GM12865 (cell line): ENCODE data around the gene PRKACB.

ENCODE experiments used
- DNase-seq: peaks from one replicate; pipeline ENCODE4 v3.0.0; 2010; ENCODE audit warnings: low read depth
- H3K4me3 ChIP-seq: 2 replicates; pipeline ENCODE4 v1.5.1; 2011; ENCODE audit warnings: mild to moderate bottlenecking, low read depth, low read length, control low read depth
- CTCF ChIP-seq: IDR thresholded peaks from 2 replicates; pipeline ENCODE4 v1.5.1; 2011; ENCODE audit warnings: low read length, control low read depth, low read depth, inconsistent platforms; ENCODE audit not compliant: insufficient read depth; ENCODE audit errors: missing control alignments

Gene PRKACB

GRCh38 chr1:84236256-84236655, 92.2 kb downstream of the PRKACB start:
- no peak for DNase-seq
- no peak for TF ChIP-seq CTCF

GRCh38 chr1:84242641-84243040, 98.6 kb downstream of the PRKACB start:
- TF ChIP-seq CTCF: no peak
- no peak for DNase-seq
- no peak overlapping the region for H3K4me3 ChIP-seq

More at GRCh38 chr1:84236256-84236655, 92.2 kb downstream of the PRKACB start:
- no peak overlapping the region for H3K4me3 ChIP-seq

- TF ChIP-seq CTCF: no peak
- no peak overlapping the region for H3K4me3 ChIP-seq
- no peak for DNase-seq
Observed at GRCh38 chr1:84245563-84245962, 101.5 kb downstream of the PRKACB start.

- TF ChIP-seq CTCF: no peak
- H3K4me3 ChIP-seq: no peak overlapping the region
- no peak for DNase-seq
Observed at GRCh38 chr1:84246213-84246612, 102.1 kb downstream of the PRKACB start.

GRCh38 chr1:84247425-84248220, 103.6 kb downstream of the PRKACB start:
- no peak overlapping the region for H3K4me3 ChIP-seq
- TF ChIP-seq CTCF: no peak
- no peak for DNase-seq

- no peak for TF ChIP-seq CTCF
- H3K4me3 ChIP-seq: no peak overlapping the region
- DNase-seq: no peak
Observed at GRCh38 chr1:84250668-84251067, 106.6 kb downstream of the PRKACB start.

- no peak overlapping the region for H3K4me3 ChIP-seq
- TF ChIP-seq CTCF: no peak
- no peak for DNase-seq
Observed at GRCh38 chr1:84253036-84253435, 109.0 kb downstream of the PRKACB start.
